HepG2 (cell line): ENCODE results near the gene PNLDC1. TPM values are rescaled to one million over a fixed set of nuclear protein-coding genes. Genes with fewer than 3 reads are reported as not detected.

Experiments
- AHR ChIP-seq: IDR thresholded peaks from 2 replicates; pipeline ENCODE4 v1.6.1; 2018; ENCODE audit warnings: missing genetic modification reagents, missing compliant biosample characterization
- CC2D1A ChIP-seq: sonication (generic); formaldehyde crosslinking; IDR thresholded peaks from 2 replicates; pipeline ENCODE4 v1.8.1; 2023; ENCODE audit warnings: mild to moderate bottlenecking, missing genetic modification reagents
- DR1 ChIP-seq: sonication (generic); formaldehyde crosslinking; IDR thresholded peaks from 2 replicates; pipeline ENCODE4 v1.8.0; 2021; ENCODE audit warnings: mild to moderate bottlenecking, missing genetic modification reagents, inconsistent platforms
- IRF1 ChIP-seq: sonication (generic); formaldehyde crosslinking; IDR thresholded peaks from 2 replicates; pipeline ENCODE4 v1.4.0; 2020; ENCODE audit warnings: low read depth, mild to moderate bottlenecking, missing genetic modification reagents
- LRRFIP1 ChIP-seq: sonication (generic); formaldehyde crosslinking; conservative IDR thresholded peaks from 2 replicates; pipeline ENCODE4 v1.4.0; 2020; ENCODE audit warnings: missing genetic modification reagents
- NCOR1 ChIP-seq: fragments of 200-600 bp; sonication (generic); IDR thresholded peaks from 2 replicates; pipeline ENCODE4 v1.7.0; 2017; ENCODE audit warnings: antibody characterized with exemption, low read length, borderline replicate concordance
- TCF7L2 ChIP-seq: IDR thresholded peaks from 2 replicates; pipeline ENCODE4 v1.6.1; 2011; ENCODE audit warnings: mild to moderate bottlenecking, low read depth, low read length, moderate library complexity
- TRIM24 ChIP-seq: sonication (generic); formaldehyde crosslinking; IDR thresholded peaks from 2 replicates; pipeline ENCODE4 v1.8.0; 2022; ENCODE audit warnings: mild to moderate bottlenecking, missing genetic modification reagents
- YEATS2 ChIP-seq: sonication (generic); formaldehyde crosslinking; IDR thresholded peaks from 2 replicates; pipeline ENCODE4 v1.4.0; 2020; ENCODE audit warnings: missing genetic modification reagents, borderline replicate concordance
- ZFP36 ChIP-seq: fragments of 150-350 bp; IDR thresholded peaks from 2 replicates; pipeline ENCODE4 v1.6.1; 2018; ENCODE audit warnings: borderline replicate concordance, low read length, low read depth; ENCODE audit not compliant: partially characterized antibody
- ZHX1 ChIP-seq: sonication (generic); formaldehyde crosslinking; IDR thresholded peaks from 2 replicates; pipeline ENCODE4 v1.8.1; 2022; ENCODE audit warnings: low read depth, mild to moderate bottlenecking, missing genetic modification reagents
- ZNF142 ChIP-seq: sonication (generic); formaldehyde crosslinking; IDR thresholded peaks from 2 replicates; pipeline ENCODE4 v1.4.0; 2020; ENCODE audit warnings: missing genetic modification reagents
- ZNF501 ChIP-seq: sonication (generic); formaldehyde crosslinking; IDR thresholded peaks from 2 replicates; pipeline ENCODE4 v1.5.1; 2020; ENCODE audit warnings: mild to moderate bottlenecking, moderate library complexity, missing genetic modification reagents
- ZNF850 ChIP-seq: sonication (generic); formaldehyde crosslinking; conservative IDR thresholded peaks from 2 replicates; pipeline ENCODE4 v1.9.0; 2021; ENCODE audit warnings: mild to moderate bottlenecking, missing genetic modification reagents
- polyA plus RNA-seq, 8 experiments: library from polyadenylated mRNA; depleted of rRNA in 3 of 8; stranded (reverse) in 7 of 8; unstranded in 1 of 8; fragments of >200 nt; fragmentation: Illumina TruSeq in 4 of 8; extraction: Trizol in 4 of 8; gene quantifications; 2 replicates each; pipeline versions ENCODE4 v1.2.1 to v1.2.3, GENCODE V29; 2011 to 2016; ENCODE audit warnings: low read depth in 4 of 8, missing spikeins in 1 of 8, mixed read lengths in 1 of 8; ENCODE audit not compliant: insufficient read depth in 1 of 8
- total RNA-seq, 5 experiments: library from RNA; depleted of rRNA; stranded (reverse); fragments of >200 nt; fragmentation: Illumina TruSeq; extraction: Trizol; gene quantifications; 2 replicates each; pipeline ENCODE4 v1.2.3, GENCODE V29; 2016; ENCODE audit warnings: low read depth in 1 of 5

Gene PNLDC1
- total and polyA plus RNA-seq, 2 of the 13 experiments (the other 11 are each of a cell fraction or from before 2014, with no cell fraction given): not detected

GRCh38 chr6:159761873-159762680 lies 38.0 kb upstream of the PNLDC1 start, which contains the start of gene ACAT2 (continued):
- TF ChIP-seq ZHX1 (CRISPR knock-in tag) (no peak), DR1 (peak; percentile 90), IRF1 (peak; percentile 41; the same call in 1 of the 2 replicates), ZNF850 (CRISPR knock-in tag) (no peak), ZNF142 (CRISPR knock-in tag) (peak; percentile 66), CC2D1A (CRISPR knock-in tag) (0 out of 2 replicates have a peak, but pooled peaks have one; percentile 80), NCOR1 (peak; percentile 49; the same call in 1 of the 2 replicates), ZNF501 (CRISPR knock-in tag) (peak; percentile 73), ZFP36 (no peak), TCF7L2 (no peak), TRIM24 (CRISPR knock-in tag) (no peak), YEATS2 (CRISPR knock-in tag) (peak; percentile 69), AHR (CRISPR knock-in tag) (no peak; the same call in none of the 2 replicates), LRRFIP1 (CRISPR knock-in tag) (peak; percentile 63; the same call in 1 of the 2 replicates)
